ENCODE measurements around the gene BARX2. TPM values are rescaled to one million over a fixed set of nuclear protein-coding genes. Genes with fewer than 3 reads are reported as not detected.

The BARX2 gene
- total RNA-seq, 2 donors from 2014 or later, result not detected

GRCh38 chr11:129383060-129383459 is 7.4 kb downstream of the BARX2 start:
- H3K4me1 Mint-ChIP-seq, result no peaks in the 10 kb centered on the region
- H3K36me3 Mint-ChIP-seq (ENCODE audit: low read depth), result no peaks in the 10 kb centered on the region
- peaks cover 37% of the 10 kb centered on the region for H3K27me3 Mint-ChIP-seq
- no peak for ATAC-seq (replicated peaks)
- no peak overlapping the region for H3K4me3 Mint-ChIP-seq
- no peak overlapping the region for H3K27ac Mint-ChIP-seq
- no peaks in the 10 kb centered on the region for H3K9me3 Mint-ChIP-seq

GRCh38 chr11:129383502-129383901 is 7.9 kb downstream of the BARX2 start:
- Mint-ChIP-seq H3K4me1 (no peaks in the 10 kb centered on the region), H3K27me3 (peaks cover 37% of the 10 kb centered on the region), H3K36me3 (ENCODE audit: low read depth) (no peaks in the 10 kb centered on the region), H3K9me3 (no peaks in the 10 kb centered on the region), H3K27ac (no peak overlapping the region), H3K4me3 (no peak overlapping the region)
- no peak for ATAC-seq (replicated peaks)

- Mint-ChIP-seq H3K27ac (no peak overlapping the region), H3K4me3 (no peak overlapping the region), H3K4me1 (no peaks in the 10 kb centered on the region), H3K9me3 (no peaks in the 10 kb centered on the region), H3K27me3 (peaks cover 34% of the 10 kb centered on the region), H3K36me3 (ENCODE audit: low read depth) (no peaks in the 10 kb centered on the region)
- ATAC-seq (replicated peaks), result no peak
Measured at GRCh38 chr11:129384415-129384814, 8.8 kb downstream of the BARX2 start.

GRCh38 chr11:129385801-129386200 is 10.2 kb downstream of the BARX2 start:
- H3K36me3 Mint-ChIP-seq (ENCODE audit: low read depth), result no peaks in the 10 kb centered on the region
- H3K27me3 Mint-ChIP-seq, result peaks cover 36% of the 10 kb centered on the region
- H3K9me3 Mint-ChIP-seq, result no peaks in the 10 kb centered on the region
- no peak overlapping the region for H3K4me3 Mint-ChIP-seq
- H3K27ac Mint-ChIP-seq, result no peak overlapping the region
- H3K4me1 Mint-ChIP-seq, result no peaks in the 10 kb centered on the region
- no peak for ATAC-seq (replicated peaks)

GRCh38 chr11:129386795-129387397 is 11.2 kb downstream of the BARX2 start:
- Mint-ChIP-seq H3K4me3 (no peak overlapping the region), H3K27ac (no peak overlapping the region), H3K9me3 (no peaks in the 10 kb centered on the region), H3K36me3 (ENCODE audit: low read depth) (no peaks in the 10 kb centered on the region), H3K4me1 (no peaks in the 10 kb centered on the region), H3K27me3 (peaks cover 30% of the 10 kb centered on the region)
- no peak for ATAC-seq (replicated peaks)

- H3K36me3 Mint-ChIP-seq (ENCODE audit: low read depth), result no peaks in the 10 kb centered on the region
- no peaks in the 10 kb centered on the region for H3K9me3 Mint-ChIP-seq
- no peaks in the 10 kb centered on the region for H3K4me1 Mint-ChIP-seq
- no peak overlapping the region for H3K27ac Mint-ChIP-seq
- no peak overlapping the region for H3K4me3 Mint-ChIP-seq
- ATAC-seq (replicated peaks), result no peak
- H3K27me3 Mint-ChIP-seq, result peaks cover 30% of the 10 kb centered on the region
Measured at GRCh38 chr11:129387434-129387833, 11.8 kb downstream of the BARX2 start.

GRCh38 chr11:129388824-129389223 is 13.2 kb downstream of the BARX2 start:
- Mint-ChIP-seq H3K36me3 (ENCODE audit: low read depth) (no peaks in the 10 kb centered on the region), H3K4me3 (no peak overlapping the region), H3K27me3 (peaks cover 19% of the 10 kb centered on the region), H3K27ac (no peak overlapping the region), H3K9me3 (no peaks in the 10 kb centered on the region), H3K4me1 (no peaks in the 10 kb centered on the region)
- ATAC-seq (replicated peaks), result no peak

- H3K36me3 Mint-ChIP-seq (ENCODE audit: low read depth), result no peaks in the 10 kb centered on the region
- no peak overlapping the region for H3K27ac Mint-ChIP-seq
- H3K4me1 Mint-ChIP-seq, result no peaks in the 10 kb centered on the region
- H3K4me3 Mint-ChIP-seq, result no peak overlapping the region
- H3K27me3 Mint-ChIP-seq, result peaks cover 22% of the 10 kb centered on the region
- ATAC-seq (replicated peaks), result no peak
- no peaks in the 10 kb centered on the region for H3K9me3 Mint-ChIP-seq
Measured at GRCh38 chr11:129390303-129390821, 14.7 kb downstream of the BARX2 start.

GRCh38 chr11:129391360-129391759 is 15.7 kb downstream of the BARX2 start:
- peaks cover 30% of the 10 kb centered on the region for H3K27me3 Mint-ChIP-seq
- H3K27ac Mint-ChIP-seq, result no peak overlapping the region

GRCh38 chr11:129391821-129392220 is 16.2 kb downstream of the BARX2 start:
- ATAC-seq (replicated peaks), result no peak
- Mint-ChIP-seq H3K36me3 (ENCODE audit: low read depth) (no peaks in the 10 kb centered on the region), H3K27me3 (peaks cover 29% of the 10 kb centered on the region), H3K9me3 (no peaks in the 10 kb centered on the region), H3K4me1 (no peaks in the 10 kb centered on the region), H3K4me3 (no peak overlapping the region), H3K27ac (no peak overlapping the region)

More at GRCh38 chr11:129391360-129391759, 15.7 kb downstream of the BARX2 start:
- Mint-ChIP-seq H3K36me3 (ENCODE audit: low read depth) (no peaks in the 10 kb centered on the region), H3K4me3 (no peak overlapping the region), H3K4me1 (no peaks in the 10 kb centered on the region), H3K9me3 (no peaks in the 10 kb centered on the region)
- no peak for ATAC-seq (replicated peaks)

GRCh38 chr11:129392995-129393394 is 17.3 kb downstream of the BARX2 start:
- Mint-ChIP-seq H3K9me3 (no peaks in the 10 kb centered on the region), H3K27me3 (peaks cover 26% of the 10 kb centered on the region), H3K4me1 (no peaks in the 10 kb centered on the region), H3K36me3 (ENCODE audit: low read depth) (no peaks in the 10 kb centered on the region), H3K27ac (no peak overlapping the region), H3K4me3 (no peak overlapping the region)
- ATAC-seq (replicated peaks), result no peak

GRCh38 chr11:129394709-129395108 is 19.1 kb downstream of the BARX2 start:
- Mint-ChIP-seq H3K9me3 (no peaks in the 10 kb centered on the region), H3K4me3 (no peak overlapping the region), H3K27ac (no peak overlapping the region), H3K36me3 (ENCODE audit: low read depth) (no peaks in the 10 kb centered on the region), H3K4me1 (no peaks in the 10 kb centered on the region), H3K27me3 (peaks cover 29% of the 10 kb centered on the region)
- no peak for ATAC-seq (replicated peaks)

- H3K27ac Mint-ChIP-seq, result no peak overlapping the region
- H3K36me3 Mint-ChIP-seq (ENCODE audit: low read depth), result no peaks in the 10 kb centered on the region
- peaks cover 24% of the 10 kb centered on the region for H3K27me3 Mint-ChIP-seq
- H3K4me1 Mint-ChIP-seq, result no peaks in the 10 kb centered on the region
- H3K4me3 Mint-ChIP-seq, result no peak overlapping the region
- H3K9me3 Mint-ChIP-seq, result no peaks in the 10 kb centered on the region
- no peak for ATAC-seq (replicated peaks)
Measured at GRCh38 chr11:129395432-129395831, 19.8 kb downstream of the BARX2 start.

- H3K4me1 Mint-ChIP-seq, result no peaks in the 10 kb centered on the region
- H3K36me3 Mint-ChIP-seq (ENCODE audit: low read depth), result no peaks in the 10 kb centered on the region
- no peak for ATAC-seq (replicated peaks)
- H3K9me3 Mint-ChIP-seq, result no peaks in the 10 kb centered on the region
- H3K27me3 Mint-ChIP-seq, result peaks cover 25% of the 10 kb centered on the region
- H3K4me3 Mint-ChIP-seq, result no peak overlapping the region
- H3K27ac Mint-ChIP-seq, result no peak overlapping the region
Measured at GRCh38 chr11:129395883-129396282, 20.2 kb downstream of the BARX2 start.

- no peaks in the 10 kb centered on the region for H3K9me3 Mint-ChIP-seq
- peaks cover 25% of the 10 kb centered on the region for H3K27me3 Mint-ChIP-seq
- no peak for ATAC-seq (replicated peaks)
- no peaks in the 10 kb centered on the region for H3K4me1 Mint-ChIP-seq
- H3K27ac Mint-ChIP-seq, result no peak overlapping the region
- no peak overlapping the region for H3K4me3 Mint-ChIP-seq
- no peaks in the 10 kb centered on the region for H3K36me3 Mint-ChIP-seq (ENCODE audit: low read depth)
Measured at GRCh38 chr11:129396454-129396853, 20.8 kb downstream of the BARX2 start.
